HG02759 (cell line): ENCODE measurements around the gene IL9R.
"Not testable (repeated sequence)": the region's sequence is repeated elsewhere in the genome, so short reads cannot be mapped to it uniquely, and the experiment has no call there.

ENCODE experiments used
- ATAC-seq: cut with Tn5 transposase; IDR thresholded peaks from one replicate; pipeline ENCODE4 v1.9.1; 2021; ENCODE audit warnings: mild to moderate bottlenecking, moderate library complexity; ENCODE audit not compliant: unreplicated experiment

Gene IL9R

DNA sequence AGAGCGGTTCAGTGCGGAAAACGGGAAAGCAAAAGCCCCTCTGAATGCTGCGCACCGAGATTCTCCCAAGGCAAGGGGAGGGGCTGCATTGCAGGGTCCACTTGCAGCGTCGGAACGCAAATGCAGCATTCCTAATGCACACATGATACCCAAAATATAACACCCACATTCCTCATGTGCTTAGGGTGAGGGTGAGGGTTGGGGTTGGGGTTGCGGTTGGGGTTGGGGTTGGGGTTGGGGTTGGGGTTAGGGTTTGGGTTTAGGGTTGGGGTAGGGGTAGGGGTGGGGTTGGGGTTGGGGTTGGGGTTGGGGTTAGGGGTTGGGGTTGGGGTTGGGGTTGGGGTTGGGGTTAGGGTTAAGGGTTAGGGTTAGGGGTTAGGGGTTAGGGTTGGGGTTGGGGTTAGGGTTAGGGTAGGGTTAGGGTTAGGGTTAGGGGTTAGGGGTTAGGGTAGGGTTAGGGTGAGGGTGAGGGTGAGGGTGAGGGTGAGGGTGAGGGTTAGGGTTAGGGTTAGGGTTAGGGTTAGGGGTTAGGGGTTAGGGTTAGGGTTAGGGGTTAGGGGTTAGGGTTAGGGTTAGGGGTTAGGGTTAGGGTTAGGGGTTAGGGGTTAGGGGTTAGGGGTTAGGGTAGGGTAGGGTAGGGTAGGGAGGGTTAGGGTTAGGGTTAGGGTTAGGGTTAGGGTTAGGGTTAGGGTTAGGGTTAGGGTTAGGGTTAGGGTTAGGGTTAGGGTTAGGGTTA is 32.4 kb downstream of the IL9R start:
- ATAC-seq, result not testable (repeated sequence)

GRCh38 chrX:156030474-156030873 is 33.0 kb downstream of the IL9R start:
- ATAC-seq, result not testable (repeated sequence)
